Rectal smooth muscle tissue (tissue), 1 donor: ENCODE data around the gene HDHD5.

ENCODE experiments used
- H3K27ac ChIP-seq: one replicate; pipeline ENCODE4 v1.7.0; 2013; ENCODE audit warnings: low read depth, low read length, inconsistent platforms
- H3K27me3 ChIP-seq: one replicate; pipeline ENCODE4 v1.7.0; 2013; ENCODE audit warnings: low read length; ENCODE audit not compliant: control insufficient read depth, insufficient read depth
- H3K36me3 ChIP-seq: one replicate; pipeline ENCODE4 v1.7.0; 2013; ENCODE audit warnings: low read length; ENCODE audit not compliant: control insufficient read depth, insufficient read depth
- H3K4me1 ChIP-seq: one replicate; pipeline ENCODE4 v1.7.0; 2013; ENCODE audit warnings: low read length; ENCODE audit not compliant: control insufficient read depth, insufficient read depth
- H3K4me3 ChIP-seq: one replicate; pipeline ENCODE4 v1.7.0; 2013; ENCODE audit warnings: low read length
- H3K9ac ChIP-seq: one replicate; pipeline ENCODE4 v1.7.0; 2013; ENCODE audit warnings: low read length

Gene HDHD5

DNA sequence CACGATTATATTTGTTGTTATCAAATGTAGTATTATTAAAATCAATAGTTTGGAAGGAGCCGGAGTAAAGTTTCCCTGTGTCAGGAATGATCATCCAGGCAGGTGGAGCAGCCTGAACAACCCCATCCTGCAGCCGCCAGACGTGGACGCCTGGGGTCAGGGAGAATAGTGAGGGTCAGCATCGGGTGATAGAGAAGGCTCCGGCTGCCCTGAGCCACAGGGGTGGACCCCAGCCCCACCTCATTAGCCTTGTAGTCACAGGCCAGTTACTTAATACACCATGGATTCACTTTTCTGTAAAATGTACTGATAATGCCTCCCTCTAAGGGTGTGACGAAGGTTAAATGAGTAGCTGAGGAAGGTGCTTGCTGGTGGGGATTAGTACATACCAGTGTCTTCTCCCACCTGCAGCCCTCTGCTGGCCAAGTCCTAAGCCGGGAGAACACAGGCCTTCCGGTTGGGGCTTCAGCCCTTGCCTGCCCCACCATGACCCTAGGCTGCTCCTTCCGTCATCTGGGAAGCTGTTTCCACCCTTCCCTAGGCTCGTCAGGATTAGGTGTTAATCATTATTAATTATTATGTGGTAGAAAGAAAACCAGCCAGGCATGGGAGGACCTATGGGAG lies 52.8 kb downstream of the HDHD5 start:
- H3K4me1 ChIP-seq = no peaks in the 10 kb centered on the region
- H3K27ac ChIP-seq = no peak overlapping the region
- no peaks in the 10 kb centered on the region for H3K27me3 ChIP-seq
- H3K4me3 ChIP-seq = no peak overlapping the region
- H3K9ac ChIP-seq = no peak overlapping the region
- peaks cover 15% of the 10 kb centered on the region for H3K36me3 ChIP-seq

DNA sequence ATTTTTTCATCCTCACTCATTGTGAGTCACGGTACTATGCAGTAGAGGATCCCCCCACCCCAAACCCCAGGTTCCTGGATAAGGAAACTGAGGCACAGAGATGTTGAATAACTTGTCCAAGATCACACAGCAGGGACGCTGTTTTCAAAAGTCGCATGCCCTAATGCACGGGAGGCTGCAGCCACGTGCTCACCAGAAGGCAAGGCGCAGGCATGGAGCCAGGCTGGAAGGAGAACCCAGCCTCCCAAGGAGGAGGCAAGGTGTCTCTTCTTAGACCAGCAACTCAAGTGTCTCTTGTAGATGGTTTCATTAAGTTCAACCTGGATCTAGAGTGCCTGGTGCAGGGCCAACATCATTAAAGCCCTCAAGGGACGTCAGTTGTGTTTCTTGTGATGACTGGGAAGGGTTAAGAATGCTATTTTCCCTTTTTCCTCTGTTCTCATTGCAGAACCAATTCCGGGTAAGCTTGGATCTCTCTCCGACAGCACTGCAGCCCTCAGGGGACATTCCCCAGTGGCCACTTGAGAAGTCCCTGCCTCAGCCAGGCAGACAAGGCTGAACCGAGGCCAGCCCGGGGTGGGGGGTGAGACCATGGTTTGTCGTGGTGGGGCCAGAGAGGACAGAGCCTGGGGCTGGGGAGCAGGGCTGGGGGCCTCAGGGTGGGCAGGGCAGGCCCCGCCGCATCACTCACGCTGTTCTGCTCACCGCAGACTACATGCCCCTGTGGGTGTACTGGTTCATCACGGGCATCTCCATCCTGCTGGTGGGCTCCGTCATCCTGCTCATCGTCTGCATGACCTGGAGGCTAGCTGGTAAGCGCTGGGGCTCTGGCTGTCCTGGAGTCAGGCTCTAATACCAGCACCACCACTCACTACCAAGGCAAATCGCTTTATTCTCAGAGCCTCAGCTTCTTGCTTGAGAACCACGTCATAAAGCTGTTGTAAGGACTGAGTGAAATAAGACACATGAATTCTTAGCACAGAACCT lies 53.6 kb downstream of the HDHD5 start:
- H3K27me3 ChIP-seq = no peaks in the 10 kb centered on the region
- H3K36me3 ChIP-seq = peaks cover 18% of the 10 kb centered on the region
- no peak overlapping the region for H3K4me3 ChIP-seq
- no peak overlapping the region for H3K27ac ChIP-seq
- H3K4me1 ChIP-seq = no peaks in the 10 kb centered on the region
- no peak overlapping the region for H3K9ac ChIP-seq

DNA sequence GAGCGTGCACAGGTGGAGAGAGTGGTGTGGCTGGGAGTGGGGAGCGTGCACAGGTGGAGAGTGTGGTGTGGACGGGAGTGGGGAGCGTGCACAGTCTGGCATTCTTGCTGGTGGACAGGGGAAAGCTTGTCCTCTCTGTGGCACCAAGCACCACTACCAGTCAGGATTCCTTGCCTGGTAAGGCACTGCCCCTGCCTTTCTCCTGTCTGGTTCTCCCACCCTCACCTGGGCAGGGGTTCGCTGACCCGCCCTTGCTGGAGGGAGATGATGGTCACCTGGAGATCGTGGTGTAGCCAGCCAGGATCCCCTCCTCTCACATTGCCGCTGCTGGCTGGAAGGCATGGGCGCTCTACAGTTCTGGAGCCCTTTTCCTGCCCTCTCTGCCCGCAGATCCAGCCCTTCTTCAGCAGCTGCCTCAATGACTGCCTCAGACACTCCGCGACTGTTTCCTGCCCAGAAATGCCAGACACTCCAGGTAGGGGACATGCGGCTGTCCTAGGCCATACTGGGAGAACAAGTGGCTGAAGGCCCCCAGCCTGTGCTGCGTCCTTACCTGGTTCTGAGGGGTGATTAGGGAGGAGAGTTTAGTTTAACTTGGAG lies 54.6 kb downstream of the HDHD5 start:
- H3K27me3 ChIP-seq = no peaks in the 10 kb centered on the region
- no peak overlapping the region for H3K27ac ChIP-seq
- H3K4me3 ChIP-seq = no peak overlapping the region
- no peak overlapping the region for H3K9ac ChIP-seq
- H3K4me1 ChIP-seq = no peaks in the 10 kb centered on the region
- peaks cover 19% of the 10 kb centered on the region for H3K36me3 ChIP-seq

DNA sequence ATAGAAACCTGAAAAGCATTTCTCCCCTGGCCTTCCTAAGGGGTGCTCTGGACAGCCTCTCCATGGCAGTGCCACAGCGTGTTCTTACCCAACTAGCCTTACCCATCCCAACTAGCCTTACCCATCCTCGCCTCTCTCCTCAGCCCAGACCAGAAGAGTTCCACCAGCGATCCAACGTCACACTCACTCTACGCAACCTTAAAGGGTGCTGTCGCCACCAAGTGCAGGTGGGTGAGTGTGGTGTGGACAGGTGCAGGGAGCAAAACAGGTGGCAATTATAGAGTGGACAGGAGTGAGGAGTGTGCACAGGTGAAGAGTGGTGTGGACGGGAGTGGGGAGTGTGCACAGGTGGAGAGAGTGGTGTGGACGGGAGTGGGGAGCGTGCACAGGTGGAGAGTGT lies 55.7 kb downstream of the HDHD5 start:
- Histone ChIP-seq H3K4me3 (no peak overlapping the region), H3K27ac (no peak overlapping the region), H3K9ac (no peak overlapping the region), H3K4me1 (no peaks in the 10 kb centered on the region), H3K27me3 (no peaks in the 10 kb centered on the region), H3K36me3 (peaks cover 25% of the 10 kb centered on the region)

DNA sequence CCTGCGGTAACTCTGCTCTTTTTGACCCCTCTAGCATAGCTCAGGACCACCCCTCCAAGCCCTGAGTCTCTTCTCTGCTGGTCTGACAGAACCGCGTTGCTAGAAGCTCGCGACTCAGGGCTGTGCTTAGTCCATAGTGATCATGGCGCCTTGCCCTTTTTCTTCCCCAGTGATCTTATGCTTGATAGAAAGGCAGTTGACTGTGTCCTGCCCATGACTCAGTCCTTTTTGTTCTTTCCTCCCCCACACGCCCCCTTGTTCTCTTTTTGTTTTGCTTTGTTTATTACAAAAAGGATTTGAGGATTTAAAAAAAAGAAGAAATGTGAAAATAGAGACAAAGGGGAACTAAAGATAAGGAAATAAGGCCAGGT lies 56.8 kb downstream of the HDHD5 start:
- Histone ChIP-seq H3K27ac (no peak overlapping the region), H3K27me3 (no peaks in the 10 kb centered on the region)

DNA sequence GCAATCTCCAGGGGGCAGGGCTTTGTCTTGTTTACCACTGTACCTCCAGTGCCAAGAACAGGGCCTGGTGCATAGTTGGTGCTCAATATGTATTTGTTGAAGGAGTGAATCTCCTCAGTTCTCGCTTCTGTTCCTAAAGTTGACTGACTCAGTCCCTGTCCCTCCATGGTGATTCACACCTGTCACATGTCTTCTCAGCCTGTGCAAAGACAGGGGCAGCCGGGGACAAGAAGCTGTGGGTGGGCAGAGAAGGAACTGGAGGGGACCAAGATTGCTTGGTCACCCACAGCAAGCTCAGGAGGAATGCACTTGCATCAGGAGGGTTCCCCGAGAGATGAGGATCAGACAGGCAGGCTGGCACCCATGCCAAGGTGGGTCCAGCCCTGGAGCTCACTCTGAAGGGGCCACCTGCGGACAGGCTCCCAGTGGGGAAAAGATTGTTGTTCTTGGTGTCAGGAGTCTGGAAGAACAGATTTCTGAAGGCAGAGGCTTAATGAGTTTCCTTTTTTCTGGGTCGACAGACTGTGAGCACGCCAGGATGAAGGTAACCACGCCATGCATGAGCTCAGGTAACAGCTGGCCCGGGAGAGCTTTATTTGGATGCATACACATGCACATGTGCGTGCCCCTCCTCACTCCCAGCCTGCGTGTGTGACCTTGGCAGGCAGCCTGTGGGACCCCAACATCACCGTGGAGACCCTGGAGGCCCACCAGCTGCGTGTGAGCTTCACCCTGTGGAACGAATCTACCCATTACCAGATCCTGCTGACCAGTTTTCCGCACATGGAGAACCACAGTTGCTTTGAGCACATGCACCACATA lies 57.4 kb downstream of the HDHD5 start:
- Histone ChIP-seq H3K9ac (no peak overlapping the region), H3K27ac (no peak overlapping the region), H3K4me1 (no peaks in the 10 kb centered on the region), H3K4me3 (no peak overlapping the region), H3K36me3 (peaks cover 27% of the 10 kb centered on the region), H3K27me3 (no peaks in the 10 kb centered on the region)

More for the DNA sequence above, 56.8 kb downstream of the HDHD5 start:
- Histone ChIP-seq H3K36me3 (peaks cover 27% of the 10 kb centered on the region), H3K4me3 (no peak overlapping the region), H3K9ac (no peak overlapping the region), H3K4me1 (no peaks in the 10 kb centered on the region)

DNA sequence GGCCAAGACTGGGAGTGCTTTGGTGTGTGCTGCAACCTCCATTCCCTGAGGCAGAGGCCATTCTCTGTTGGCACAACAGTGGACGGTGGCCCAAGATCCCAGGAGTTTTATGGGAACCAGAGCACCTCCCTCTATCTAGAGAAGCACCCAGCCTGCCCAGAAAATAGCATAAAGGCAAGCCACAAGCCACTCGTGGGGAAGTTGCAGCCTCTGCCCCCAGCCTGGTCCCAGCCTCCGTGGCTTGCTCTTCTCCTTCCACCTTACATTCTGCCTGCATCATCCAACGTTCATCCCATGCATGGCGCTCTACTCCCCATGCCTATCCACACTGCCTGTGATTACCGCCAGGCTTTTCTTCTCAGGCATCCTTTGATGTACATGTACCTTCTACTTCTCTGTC lies 58.5 kb downstream of the HDHD5 start:
- no peak overlapping the region for H3K9ac ChIP-seq
- H3K4me3 ChIP-seq = no peak overlapping the region
- no peak overlapping the region for H3K27ac ChIP-seq
- no peaks in the 10 kb centered on the region for H3K4me1 ChIP-seq
- no peaks in the 10 kb centered on the region for H3K27me3 ChIP-seq
- peaks cover 25% of the 10 kb centered on the region for H3K36me3 ChIP-seq

DNA sequence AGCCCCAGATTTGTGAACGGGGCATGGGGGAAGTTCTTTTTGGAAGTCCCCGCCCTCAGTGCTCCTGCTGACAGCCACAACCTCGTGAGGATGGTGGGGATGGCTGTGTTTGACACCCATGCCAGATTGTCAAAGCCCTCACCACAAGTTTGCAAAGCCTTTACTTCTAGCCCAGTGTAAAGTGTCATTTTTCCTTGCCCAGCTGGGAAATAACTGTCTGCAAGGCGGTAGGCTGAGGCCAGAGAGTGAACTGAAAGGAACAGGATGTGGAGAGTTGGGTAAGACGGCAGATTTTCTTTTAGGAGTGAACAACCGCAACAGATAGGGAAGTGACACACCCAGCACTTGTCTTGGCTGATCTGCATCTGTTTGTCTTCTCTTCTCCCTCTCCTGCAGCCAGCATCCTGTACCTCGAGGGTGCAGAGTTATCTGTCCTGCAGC lies 60.7 kb downstream of the HDHD5 start:
- Histone ChIP-seq H3K27ac (no peak overlapping the region), H3K27me3 (no peaks in the 10 kb centered on the region), H3K9ac (no peak overlapping the region), H3K36me3 (peaks cover 19% of the 10 kb centered on the region), H3K4me1 (no peaks in the 10 kb centered on the region), H3K4me3 (no peak overlapping the region)

DNA sequence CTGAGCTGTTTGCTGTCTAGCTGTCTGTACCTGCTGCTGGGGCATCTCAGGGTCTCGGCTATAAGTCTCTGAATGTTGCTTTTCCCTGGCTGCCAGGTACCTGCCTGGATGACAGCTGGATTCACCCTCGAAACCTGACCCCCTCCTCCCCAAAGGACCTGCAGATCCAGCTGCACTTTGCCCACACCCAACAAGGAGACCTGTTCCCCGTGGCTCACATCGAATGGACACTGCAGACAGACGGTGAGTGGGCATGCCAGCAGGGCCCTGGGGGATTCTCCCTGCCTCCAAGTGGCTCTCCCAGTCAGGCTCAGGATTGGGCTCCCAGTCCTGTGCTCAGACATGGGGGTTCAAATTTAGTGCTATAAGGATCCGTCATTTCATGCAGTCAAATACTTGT lies 61.4 kb downstream of the HDHD5 start:
- Histone ChIP-seq H3K9ac (no peak overlapping the region), H3K4me3 (no peak overlapping the region), H3K27ac (no peak overlapping the region), H3K36me3 (peaks cover 19% of the 10 kb centered on the region), H3K27me3 (no peaks in the 10 kb centered on the region), H3K4me1 (no peaks in the 10 kb centered on the region)

DNA sequence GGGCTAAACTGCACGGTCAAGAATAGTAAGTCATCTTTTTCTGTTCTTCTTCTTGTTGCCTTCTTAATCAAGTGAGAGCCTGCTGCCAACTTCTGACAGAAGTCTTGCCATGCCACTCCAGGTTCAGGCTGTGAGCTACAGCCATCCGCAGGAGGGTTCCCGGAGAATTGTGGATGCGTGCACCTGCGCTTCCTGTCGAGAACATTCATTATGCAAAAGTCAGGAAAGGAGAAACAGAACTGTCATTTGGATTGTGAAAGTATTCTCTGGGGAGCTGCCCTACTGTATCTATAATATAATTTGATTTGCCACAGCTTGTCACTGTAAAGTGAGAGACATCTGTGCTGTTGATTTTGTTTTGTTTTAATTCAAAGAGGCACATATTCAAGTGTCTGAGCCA lies 62.0 kb downstream of the HDHD5 start:
- no peak overlapping the region for H3K4me3 ChIP-seq
- peaks cover 16% of the 10 kb centered on the region for H3K36me3 ChIP-seq
- H3K27ac ChIP-seq = no peak overlapping the region

DNA sequence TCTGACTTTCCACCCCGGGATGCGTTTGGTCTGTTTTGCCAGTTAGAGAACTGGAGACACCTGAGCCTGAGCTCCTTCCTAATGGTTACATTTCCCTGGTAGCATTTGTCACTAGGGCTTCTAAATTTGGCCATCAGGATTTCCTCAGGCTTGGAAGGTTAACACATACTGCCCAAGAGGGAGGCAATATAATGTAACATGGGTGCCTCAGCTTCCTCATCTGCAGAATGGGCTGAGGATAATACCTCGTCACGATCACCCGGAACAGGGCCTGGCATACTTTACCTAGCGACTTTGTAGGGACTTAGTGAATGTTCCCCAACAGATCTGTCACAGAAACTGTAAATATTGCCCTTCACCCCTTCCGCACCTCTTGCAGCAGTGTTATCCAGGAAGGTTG lies 63.0 kb downstream of the HDHD5 start:
- no peak overlapping the region for H3K27ac ChIP-seq
- H3K4me3 ChIP-seq = no peak overlapping the region
- no peaks in the 10 kb centered on the region for H3K4me1 ChIP-seq
- peaks cover 12% of the 10 kb centered on the region for H3K36me3 ChIP-seq
- H3K9ac ChIP-seq = no peak overlapping the region
- H3K27me3 ChIP-seq = no peaks in the 10 kb centered on the region

More for the DNA sequence above, 62.0 kb downstream of the HDHD5 start:
- no peaks in the 10 kb centered on the region for H3K27me3 ChIP-seq
- no peak overlapping the region for H3K9ac ChIP-seq
- H3K4me1 ChIP-seq = no peaks in the 10 kb centered on the region

DNA sequence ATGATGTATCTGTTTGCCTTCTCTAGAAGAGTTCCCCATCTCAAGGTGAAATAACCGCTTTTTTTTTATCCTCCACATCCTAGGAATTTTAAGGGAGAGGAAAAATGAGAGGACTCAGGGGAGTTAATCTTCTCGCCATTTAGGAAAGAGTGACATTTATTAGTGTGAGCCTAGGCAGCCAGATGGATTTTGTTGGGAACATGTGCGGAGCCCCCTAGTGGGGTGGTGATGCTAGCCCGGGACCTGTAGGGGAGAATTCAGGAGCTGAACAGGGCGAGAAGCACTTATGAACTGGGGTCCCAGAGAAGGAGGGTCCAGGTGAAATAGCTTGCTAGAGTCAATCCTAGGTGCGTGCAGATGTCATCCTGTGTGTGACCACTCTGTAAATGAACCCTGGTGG lies 63.5 kb downstream of the HDHD5 start:
- no peaks in the 10 kb centered on the region for H3K27me3 ChIP-seq
- no peak overlapping the region for H3K4me3 ChIP-seq
- H3K9ac ChIP-seq = no peak overlapping the region
- peaks cover 10% of the 10 kb centered on the region for H3K36me3 ChIP-seq
- H3K27ac ChIP-seq = no peak overlapping the region
- H3K4me1 ChIP-seq = no peaks in the 10 kb centered on the region
